Measurements from ENCODE around the gene PCDHGB5.
"Not testable (repeated sequence)": the region's sequence is repeated elsewhere in the genome, so short reads cannot be mapped to it uniquely, and the experiment has no call there.

The PCDHGB5 gene

DNA sequence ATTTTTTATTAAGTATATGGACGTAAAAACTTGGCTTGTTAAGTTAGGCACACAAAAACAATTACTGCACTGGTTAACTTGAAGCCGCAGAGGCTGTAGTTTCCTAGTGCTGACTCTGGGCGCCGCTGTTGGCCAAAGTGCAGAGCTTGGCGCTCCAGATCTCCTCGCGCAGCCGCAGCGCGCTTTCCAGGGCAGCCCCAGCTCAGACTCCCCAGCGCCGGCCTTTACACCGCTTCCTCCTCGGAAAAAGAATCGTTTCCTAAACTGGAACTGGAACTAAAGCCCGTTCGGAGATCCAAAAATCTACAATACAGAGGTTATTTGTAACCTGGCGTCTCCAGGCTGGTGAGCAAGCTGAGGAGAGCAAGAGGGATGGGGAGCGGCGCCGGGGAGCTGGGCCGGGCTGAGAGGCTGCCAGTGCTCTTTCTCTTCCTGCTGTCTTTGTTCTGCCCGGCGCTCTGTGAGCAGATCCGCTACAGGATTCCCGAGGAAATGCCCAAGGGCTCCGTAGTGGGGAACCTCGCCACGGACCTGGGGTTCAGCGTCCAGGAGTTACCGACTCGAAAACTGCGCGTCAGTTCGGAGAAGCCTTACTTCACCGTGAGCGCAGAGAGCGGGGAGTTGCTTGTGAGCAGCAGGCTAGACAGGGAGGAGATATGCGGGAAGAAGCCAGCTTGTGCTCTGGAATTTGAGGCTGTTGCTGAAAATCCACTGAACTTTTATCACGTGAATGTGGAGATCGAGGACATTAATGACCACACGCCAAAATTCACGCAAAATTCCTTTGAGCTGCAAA lies at the start of gene PCDHGB5:
PCDHGB5 (plus strand) TSS at position 192 of the 796 bp plus-strand sequence; CDS start at position 373, 181 bp downstream.
- peak; percentile 42 for DNase-seq

- no peak for DNase-seq
Measured at GRCh38 chr5:141349917-141350619, 47.7 kb upstream of the PCDHGB5 start, which contains the start of gene PCDHGB1. Gene PCDHGB1, plus strand, starts transcription at chr5:141350099. Its CDS starts 162 bp downstream, at chr5:141350261.

GRCh38 chr5:141351591-141351990 lies 46.2 kb upstream of the PCDHGB5 start:
- no peak for DNase-seq

DNA sequence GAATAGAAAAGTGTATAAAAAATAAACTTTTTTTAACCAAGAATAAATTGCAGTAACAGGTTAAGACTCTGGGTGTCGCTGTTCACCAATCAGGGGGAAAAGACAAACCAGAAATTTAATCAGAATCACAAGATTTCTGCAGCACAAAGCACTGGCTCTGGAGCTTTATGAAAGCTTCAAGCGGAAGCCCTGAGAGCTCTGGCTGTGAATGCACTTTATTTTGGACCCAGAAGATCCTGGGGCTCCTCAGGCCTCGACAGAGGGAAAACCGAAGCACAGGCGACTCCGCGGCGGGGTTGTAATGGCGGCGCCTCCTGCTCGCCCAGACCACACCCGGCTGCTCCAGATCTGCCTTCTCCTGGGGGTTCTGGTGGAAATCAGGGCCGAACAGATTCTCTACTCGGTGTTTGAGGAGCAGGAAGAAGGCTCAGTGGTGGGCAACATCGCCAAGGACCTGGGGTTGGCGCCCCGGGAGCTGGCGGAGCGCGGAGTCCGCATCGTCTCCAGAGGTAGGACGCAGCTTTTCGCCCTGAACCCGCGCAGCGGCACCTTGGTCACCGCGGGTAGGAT lies 42.8 kb upstream of the PCDHGB5 start, which contains the start of gene PCDHGA4:
PCDHGA4 (plus strand) TSS at position 122 of the 570 bp plus-strand sequence; CDS start at position 209, 87 bp downstream.
- no peak for DNase-seq

GRCh38 chr5:141355641-141356040 lies 42.1 kb upstream of the PCDHGB5 start:
- DNase-seq: no peak

DNA sequence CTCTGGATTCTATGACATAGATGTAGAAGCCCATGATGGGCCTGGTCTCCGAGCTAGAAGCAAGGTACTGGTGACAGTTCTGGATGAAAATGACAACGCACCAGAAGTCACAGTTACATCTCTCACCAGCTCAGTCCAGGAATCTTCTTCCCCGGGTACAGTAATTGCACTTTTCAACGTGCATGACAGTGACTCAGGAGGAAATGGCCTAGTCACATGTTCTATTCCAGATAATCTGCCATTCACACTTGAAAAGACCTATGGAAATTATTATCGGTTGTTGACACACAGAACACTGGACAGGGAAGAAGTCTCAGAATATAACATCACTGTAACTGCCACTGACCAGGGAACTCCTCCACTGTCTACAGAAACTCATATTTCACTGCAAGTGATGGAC lies 41.6 kb upstream of the PCDHGB5 start:
- no peak for DNase-seq

- no peak for DNase-seq
Measured at GRCh38 chr5:141356950-141357349, 40.8 kb upstream of the PCDHGB5 start.

- DNase-seq: no peak
Measured at GRCh38 chr5:141359790-141360426, 37.8 kb upstream of the PCDHGB5 start, which contains the start of gene PCDHGB2. Gene PCDHGB2, plus strand, starts transcription at chr5:141359994. Its CDS starts 142 bp downstream, at chr5:141360136.

DNA sequence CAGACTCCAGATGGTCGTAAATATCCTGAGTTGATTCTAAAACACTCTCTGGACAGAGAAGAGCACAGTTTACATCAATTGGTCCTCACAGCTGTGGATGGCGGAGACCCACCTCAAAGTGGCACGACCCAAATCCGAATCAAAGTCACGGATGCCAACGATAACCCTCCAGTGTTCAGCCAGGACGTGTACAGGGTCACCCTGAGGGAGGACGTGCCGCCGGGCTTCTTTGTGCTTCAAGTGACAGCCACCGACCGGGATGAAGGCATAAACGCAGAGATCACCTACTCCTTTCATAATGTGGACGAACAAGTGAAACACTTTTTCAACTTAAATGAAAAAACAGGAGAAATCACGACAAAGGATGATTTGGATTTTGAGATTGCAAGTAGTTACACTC lies 37.1 kb upstream of the PCDHGB5 start:
- no peak for DNase-seq

- no peak for DNase-seq
Measured at GRCh38 chr5:141362719-141363118, 35.0 kb upstream of the PCDHGB5 start.

DNA sequence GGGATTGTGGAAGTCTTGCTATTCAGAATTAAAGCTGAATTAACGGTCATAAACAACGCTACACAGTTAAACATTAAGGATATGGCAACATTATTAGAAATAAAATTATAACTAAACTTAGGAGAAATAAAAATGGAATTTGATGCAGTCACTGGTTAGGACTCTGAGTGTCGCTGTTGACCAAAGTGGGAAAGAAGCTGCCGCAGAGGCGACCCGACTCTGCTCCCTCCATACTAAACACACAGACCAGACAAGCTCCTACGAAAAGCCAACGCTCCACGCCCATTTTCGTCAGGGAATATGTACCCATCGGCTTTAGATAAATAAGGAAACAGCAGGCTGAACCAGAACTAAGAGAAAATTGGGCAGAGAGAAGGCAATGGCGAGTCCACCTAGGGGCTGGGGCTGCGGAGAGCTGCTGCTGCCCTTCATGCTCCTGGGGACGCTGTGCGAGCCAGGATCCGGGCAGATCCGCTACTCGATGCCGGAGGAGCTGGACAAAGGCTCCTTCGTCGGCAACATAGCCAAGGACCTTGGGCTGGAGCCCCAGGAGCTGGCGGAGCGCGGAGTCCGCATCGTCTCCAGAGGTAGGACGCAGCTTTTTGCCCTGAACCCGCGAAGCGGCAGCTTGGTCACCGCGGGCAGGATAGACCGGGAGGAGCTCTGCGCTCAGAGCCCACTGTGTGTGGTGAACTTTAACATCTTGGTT lies 33.6 kb upstream of the PCDHGB5 start, which contains the start of gene PCDHGA5:
PCDHGA5 (plus strand) TSS at position 211 of the 709 bp plus-strand sequence; CDS start at position 380, 169 bp downstream.
- no peak for DNase-seq

DNA sequence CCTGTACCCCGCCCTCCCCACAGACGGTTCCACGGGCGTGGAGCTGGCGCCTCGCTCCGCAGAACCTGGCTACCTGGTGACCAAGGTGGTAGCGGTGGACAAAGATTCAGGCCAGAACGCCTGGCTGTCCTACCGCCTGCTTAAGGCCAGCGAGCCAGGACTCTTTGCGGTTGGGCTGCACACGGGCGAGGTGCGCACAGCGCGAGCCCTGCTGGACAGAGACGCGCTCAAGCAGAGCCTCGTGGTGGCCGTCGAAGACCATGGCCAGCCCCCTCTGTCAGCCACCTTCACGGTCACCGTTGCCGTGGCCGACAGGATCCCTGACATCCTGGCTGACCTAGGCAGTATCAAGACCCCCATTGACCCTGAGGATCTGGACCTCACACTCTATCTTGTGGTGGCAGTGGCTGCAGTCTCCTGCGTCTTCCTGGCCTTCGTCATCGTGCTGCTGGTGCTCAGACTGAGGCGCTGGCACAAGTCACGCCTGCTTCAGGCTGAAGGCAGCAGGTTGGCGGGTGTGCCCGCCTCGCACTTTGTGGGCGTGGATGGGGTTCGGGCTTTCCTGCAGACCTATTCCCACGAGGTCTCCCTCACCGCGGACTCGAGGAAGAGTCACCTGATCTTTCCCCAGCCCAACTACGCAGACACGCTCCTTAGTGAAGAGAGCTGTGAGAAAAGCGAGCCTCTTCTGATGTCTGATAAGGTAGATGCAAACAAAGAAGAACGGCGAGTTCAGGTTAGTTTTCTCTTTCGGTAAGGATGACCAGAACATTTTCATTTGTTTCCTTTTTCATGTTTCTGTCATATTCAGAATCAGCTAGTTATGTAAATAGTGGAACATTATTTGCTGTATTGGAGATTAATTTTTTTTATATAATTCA lies 31.5 kb upstream of the PCDHGB5 start:
- DNase-seq: no peak

DNA sequence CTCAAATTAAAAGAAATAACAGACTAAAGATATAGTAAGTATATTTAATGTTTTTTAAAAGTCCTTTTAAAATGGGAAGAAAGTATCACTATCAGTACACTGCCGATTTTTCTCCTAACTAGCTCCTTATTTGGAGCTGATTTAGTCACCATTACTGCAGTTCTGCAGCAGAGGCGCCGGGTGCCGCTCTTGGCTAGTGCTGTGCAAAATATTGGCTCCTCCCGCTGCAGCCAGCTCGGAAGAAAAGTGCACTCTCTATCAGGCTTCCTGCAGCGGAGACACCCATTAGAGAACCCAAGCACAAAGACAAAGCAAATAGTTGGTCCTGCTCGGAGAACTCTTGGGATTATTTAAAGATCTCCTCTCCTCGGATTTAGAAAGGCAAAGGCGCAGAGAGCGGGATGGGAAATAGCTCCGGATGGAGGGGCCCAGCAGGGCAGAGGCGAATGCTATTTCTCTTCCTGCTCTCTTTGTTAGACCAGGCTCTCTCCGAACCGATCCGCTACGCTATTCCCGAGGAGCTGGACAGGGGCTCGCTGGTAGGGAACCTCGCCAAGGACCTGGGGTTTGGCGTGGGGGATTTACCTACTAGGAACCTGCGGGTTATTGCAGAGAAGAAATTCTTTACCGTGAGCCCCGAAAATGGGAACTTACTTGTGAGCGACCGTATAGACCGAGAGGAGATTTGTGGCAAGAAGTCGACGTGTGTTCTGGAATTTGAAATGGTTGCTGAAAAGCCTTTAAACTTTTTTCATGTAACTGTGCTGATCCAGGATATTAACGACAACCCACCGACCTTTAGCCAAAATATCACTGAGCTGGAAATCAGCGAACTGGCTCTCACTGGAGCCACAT lies 27.5 kb upstream of the PCDHGB5 start, which contains the start of gene PCDHGB3:
PCDHGB3 (plus strand) TSS at position 249 of the 855 bp plus-strand sequence; CDS start at position 402, 153 bp downstream.
- no peak for DNase-seq

DNA sequence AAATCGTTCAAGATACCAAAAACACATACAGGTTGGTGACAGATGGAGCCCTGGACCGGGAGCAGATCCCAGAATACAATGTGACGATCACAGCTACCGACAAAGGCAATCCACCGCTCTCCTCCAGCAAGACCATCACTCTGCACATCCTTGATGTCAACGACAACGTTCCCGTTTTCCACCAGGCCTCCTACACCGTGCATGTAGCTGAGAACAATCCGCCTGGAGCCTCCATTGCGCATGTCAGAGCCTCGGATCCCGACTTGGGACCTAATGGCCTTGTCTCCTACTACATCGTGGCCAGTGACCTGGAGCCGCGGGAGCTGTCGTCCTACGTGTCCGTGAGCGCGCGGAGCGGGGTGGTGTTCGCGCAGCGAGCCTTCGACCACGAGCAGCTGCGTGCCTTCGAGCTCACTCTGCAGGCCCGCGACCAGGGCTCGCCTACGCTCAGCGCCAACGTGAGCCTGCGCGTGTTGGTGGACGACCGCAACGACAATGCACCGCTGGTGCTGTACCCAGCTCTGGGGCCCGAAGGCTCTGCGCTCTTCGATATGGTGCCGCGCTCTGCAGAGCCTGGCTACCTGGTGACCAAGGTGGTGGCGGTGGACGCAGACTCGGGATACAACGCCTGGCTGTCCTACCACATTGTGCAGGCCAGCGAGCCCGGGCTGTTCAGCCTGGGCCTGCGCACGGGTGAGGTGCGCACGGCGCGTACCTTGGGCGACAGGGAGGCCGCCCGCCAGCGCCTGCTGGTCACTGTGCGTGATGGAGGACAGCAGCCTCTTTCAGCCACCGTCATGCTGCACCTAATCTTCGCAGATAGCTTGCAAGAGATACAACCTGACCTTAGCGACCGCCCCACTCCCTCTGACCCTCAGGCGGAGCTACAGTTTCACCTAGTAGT lies 25.9 kb upstream of the PCDHGB5 start:
- no peak for DNase-seq

DNA sequence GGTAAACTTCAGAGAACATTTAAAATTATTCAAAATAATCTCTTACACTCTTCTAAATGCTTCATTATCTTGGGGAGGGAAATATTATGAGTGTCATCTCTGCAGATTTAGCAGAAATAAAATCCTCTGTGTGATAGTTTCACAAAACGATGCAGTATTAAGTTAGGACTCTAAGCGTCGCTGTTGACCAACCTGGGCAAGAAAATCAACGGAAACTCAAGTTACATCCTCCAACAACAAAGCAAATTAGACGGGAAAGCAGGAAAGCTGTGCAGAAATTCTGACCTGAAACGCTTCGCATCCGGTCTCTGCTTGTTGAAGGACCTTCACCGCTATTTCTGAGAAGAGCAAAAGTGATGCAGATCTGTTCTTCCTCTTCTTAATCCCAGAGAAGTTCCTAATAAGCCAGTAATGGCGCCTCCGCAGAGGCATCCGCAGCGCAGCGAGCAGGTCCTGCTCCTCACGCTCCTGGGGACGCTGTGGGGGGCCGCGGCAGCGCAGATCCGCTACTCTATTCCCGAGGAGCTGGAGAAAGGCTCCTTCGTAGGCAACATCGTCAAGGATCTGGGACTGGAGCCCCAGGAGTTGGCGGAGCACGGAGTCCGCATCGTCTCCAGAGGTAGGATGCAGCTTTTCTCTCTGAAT lies 24.0 kb upstream of the PCDHGB5 start, which contains the start of gene PCDHGA6:
PCDHGA6 (plus strand) TSS at position 219 of the 645 bp plus-strand sequence; CDS start at position 412, 193 bp downstream.
- no peak for DNase-seq

- no peak for DNase-seq
Measured at GRCh38 chr5:141374627-141375026, 23.1 kb upstream of the PCDHGB5 start.

GRCh38 chr5:141375444-141376155 lies 22.1 kb upstream of the PCDHGB5 start:
- DNase-seq: not testable (repeated sequence)

Measured in activated T-cell treated with anti-CD3 and anti-CD28 coated beads, Interleukin-2, amount 50 U/mL, for 1 hour (primary cell).